Liver (tissue), 3 donors: Measurements from ENCODE around the gene PCYT1B.

ENCODE experiments used
- FOXA2 ChIP-seq: IDR thresholded peaks from 2 replicates; pipeline ENCODE4 v1.6.1; 2016; ENCODE audit warnings: antibody characterized with exemption
- GABPA ChIP-seq, 2 donors: IDR thresholded peaks in 1 of 2; conservative IDR thresholded peaks in 1 of 2; 2 replicates each; pipeline ENCODE4 v1.6.1; 2016; ENCODE audit warnings: antibody characterized with exemption in 2 of 2, mild to moderate bottlenecking in 1 of 2, moderate library complexity in 1 of 2
- HNF4G ChIP-seq: IDR thresholded peaks from 2 replicates; pipeline ENCODE4 v1.6.1; 2016; ENCODE audit warnings: antibody characterized with exemption
- JUND ChIP-seq, 2 donors: IDR thresholded peaks; 2 replicates each; pipeline ENCODE4 v1.6.1; 2016; ENCODE audit warnings: antibody characterized with exemption in 2 of 2
- RAD21 ChIP-seq, 2 donors: IDR thresholded peaks; 2 replicates each; pipeline ENCODE4 v1.6.1; 2016; ENCODE audit warnings: antibody characterized with exemption in 2 of 2, mild to moderate bottlenecking in 2 of 2
- RXRA ChIP-seq, 2 donors: IDR thresholded peaks; 2 replicates each; pipeline ENCODE4 v1.6.1; 2017 to 2018; ENCODE audit warnings: antibody characterized with exemption in 2 of 2, mild to moderate bottlenecking in 1 of 2
- SP1 ChIP-seq: IDR thresholded peaks from 2 replicates; pipeline ENCODE4 v1.6.1; 2018; ENCODE audit warnings: antibody characterized with exemption, mild to moderate bottlenecking
- TAF1 ChIP-seq: conservative IDR thresholded peaks from 2 replicates; pipeline ENCODE4 v1.6.1; 2016; ENCODE audit warnings: antibody characterized with exemption, mild to moderate bottlenecking
- YY1 ChIP-seq: IDR thresholded peaks from 2 replicates; pipeline ENCODE4 v1.6.1; 2016; ENCODE audit warnings: antibody characterized with exemption, mild to moderate bottlenecking
- TF ChIP-seq, protein P1 (sequence below): fragments of 150-350 bp; IDR thresholded peaks from 2 replicates; pipeline ENCODE4 v1.5.1; 2017; ENCODE audit warnings: improper control_type of control experiment, low read depth, low read length; ENCODE audit not compliant: missing input control
- TF ChIP-seq, protein P2 (sequence below): IDR thresholded peaks from 2 replicates; pipeline ENCODE4 v1.6.1; 2016; ENCODE audit warnings: antibody characterized with exemption, mild to moderate bottlenecking
- TF ChIP-seq, protein P3 (sequence below): IDR thresholded peaks from 2 replicates; pipeline ENCODE4 v1.6.1; 2016; ENCODE audit warnings: antibody characterized with exemption
- TF ChIP-seq, protein P4 (sequence below): IDR thresholded peaks from 2 replicates; pipeline ENCODE4 v1.6.1; 2016; ENCODE audit warnings: antibody characterized with exemption
- TF ChIP-seq, protein P5 (sequence below): IDR thresholded peaks from 2 replicates; pipeline ENCODE4 v1.6.1; 2016; ENCODE audit warnings: antibody characterized with exemption
- donor health status: healthy.
- donor health status: healthy.

DNA sequence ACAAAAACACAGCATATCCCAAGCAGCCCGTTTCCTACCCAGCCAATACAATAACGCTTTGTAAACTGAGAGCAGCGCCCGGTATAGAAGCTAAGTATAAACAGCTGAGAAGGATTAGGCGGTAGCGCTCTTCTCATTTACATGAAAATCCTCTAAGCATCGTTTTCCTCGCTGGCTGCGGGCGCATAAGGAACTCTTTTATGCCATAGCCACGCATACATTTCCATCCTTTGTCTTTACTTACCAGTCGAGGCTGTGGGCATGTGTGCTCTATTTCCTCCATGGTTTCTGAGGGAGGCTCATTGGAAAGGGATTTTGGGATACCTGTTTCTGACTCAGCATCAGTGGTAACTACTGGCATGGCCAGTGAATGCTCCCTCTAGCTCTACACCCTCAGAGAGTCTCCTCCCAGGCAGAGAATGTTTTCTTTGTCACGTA is 383 bp downstream of the PCYT1B start:
- no peak for TF ChIP-seq RXRA (IDR thresholded peaks at IDR 0.05)
- TF ChIP-seq, protein P1, sequence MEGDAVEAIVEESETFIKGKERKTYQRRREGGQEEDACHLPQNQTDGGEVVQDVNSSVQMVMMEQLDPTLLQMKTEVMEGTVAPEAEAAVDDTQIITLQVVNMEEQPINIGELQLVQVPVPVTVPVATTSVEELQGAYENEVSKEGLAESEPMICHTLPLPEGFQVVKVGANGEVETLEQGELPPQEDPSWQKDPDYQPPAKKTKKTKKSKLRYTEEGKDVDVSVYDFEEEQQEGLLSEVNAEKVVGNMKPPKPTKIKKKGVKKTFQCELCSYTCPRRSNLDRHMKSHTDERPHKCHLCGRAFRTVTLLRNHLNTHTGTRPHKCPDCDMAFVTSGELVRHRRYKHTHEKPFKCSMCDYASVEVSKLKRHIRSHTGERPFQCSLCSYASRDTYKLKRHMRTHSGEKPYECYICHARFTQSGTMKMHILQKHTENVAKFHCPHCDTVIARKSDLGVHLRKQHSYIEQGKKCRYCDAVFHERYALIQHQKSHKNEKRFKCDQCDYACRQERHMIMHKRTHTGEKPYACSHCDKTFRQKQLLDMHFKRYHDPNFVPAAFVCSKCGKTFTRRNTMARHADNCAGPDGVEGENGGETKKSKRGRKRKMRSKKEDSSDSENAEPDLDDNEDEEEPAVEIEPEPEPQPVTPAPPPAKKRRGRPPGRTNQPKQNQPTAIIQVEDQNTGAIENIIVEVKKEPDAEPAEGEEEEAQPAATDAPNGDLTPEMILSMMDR = no peak
- no peak for TF ChIP-seq HNF4G
- TF ChIP-seq, protein P2, sequence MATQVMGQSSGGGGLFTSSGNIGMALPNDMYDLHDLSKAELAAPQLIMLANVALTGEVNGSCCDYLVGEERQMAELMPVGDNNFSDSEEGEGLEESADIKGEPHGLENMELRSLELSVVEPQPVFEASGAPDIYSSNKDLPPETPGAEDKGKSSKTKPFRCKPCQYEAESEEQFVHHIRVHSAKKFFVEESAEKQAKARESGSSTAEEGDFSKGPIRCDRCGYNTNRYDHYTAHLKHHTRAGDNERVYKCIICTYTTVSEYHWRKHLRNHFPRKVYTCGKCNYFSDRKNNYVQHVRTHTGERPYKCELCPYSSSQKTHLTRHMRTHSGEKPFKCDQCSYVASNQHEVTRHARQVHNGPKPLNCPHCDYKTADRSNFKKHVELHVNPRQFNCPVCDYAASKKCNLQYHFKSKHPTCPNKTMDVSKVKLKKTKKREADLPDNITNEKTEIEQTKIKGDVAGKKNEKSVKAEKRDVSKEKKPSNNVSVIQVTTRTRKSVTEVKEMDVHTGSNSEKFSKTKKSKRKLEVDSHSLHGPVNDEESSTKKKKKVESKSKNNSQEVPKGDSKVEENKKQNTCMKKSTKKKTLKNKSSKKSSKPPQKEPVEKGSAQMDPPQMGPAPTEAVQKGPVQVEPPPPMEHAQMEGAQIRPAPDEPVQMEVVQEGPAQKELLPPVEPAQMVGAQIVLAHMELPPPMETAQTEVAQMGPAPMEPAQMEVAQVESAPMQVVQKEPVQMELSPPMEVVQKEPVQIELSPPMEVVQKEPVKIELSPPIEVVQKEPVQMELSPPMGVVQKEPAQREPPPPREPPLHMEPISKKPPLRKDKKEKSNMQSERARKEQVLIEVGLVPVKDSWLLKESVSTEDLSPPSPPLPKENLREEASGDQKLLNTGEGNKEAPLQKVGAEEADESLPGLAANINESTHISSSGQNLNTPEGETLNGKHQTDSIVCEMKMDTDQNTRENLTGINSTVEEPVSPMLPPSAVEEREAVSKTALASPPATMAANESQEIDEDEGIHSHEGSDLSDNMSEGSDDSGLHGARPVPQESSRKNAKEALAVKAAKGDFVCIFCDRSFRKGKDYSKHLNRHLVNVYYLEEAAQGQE = no peak
- TF ChIP-seq, protein P3, sequence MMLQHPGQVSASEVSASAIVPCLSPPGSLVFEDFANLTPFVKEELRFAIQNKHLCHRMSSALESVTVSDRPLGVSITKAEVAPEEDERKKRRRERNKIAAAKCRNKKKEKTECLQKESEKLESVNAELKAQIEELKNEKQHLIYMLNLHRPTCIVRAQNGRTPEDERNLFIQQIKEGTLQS = no peak
- no peak for TF ChIP-seq RAD21 (IDR thresholded peaks at IDR 0.05)
- no peak for TF ChIP-seq GABPA (IDR thresholded peaks at IDR 0.05 in 1 of 2, conservative IDR thresholded peaks at IDR 0.05 in 1 of 2)
- TF ChIP-seq JUND (IDR thresholded peaks at IDR 0.05) = no peak
- TF ChIP-seq TAF1 = no peak
- TF ChIP-seq, protein P4, sequence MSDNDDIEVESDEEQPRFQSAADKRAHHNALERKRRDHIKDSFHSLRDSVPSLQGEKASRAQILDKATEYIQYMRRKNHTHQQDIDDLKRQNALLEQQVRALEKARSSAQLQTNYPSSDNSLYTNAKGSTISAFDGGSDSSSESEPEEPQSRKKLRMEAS = no peak
- TF ChIP-seq, protein P5, sequence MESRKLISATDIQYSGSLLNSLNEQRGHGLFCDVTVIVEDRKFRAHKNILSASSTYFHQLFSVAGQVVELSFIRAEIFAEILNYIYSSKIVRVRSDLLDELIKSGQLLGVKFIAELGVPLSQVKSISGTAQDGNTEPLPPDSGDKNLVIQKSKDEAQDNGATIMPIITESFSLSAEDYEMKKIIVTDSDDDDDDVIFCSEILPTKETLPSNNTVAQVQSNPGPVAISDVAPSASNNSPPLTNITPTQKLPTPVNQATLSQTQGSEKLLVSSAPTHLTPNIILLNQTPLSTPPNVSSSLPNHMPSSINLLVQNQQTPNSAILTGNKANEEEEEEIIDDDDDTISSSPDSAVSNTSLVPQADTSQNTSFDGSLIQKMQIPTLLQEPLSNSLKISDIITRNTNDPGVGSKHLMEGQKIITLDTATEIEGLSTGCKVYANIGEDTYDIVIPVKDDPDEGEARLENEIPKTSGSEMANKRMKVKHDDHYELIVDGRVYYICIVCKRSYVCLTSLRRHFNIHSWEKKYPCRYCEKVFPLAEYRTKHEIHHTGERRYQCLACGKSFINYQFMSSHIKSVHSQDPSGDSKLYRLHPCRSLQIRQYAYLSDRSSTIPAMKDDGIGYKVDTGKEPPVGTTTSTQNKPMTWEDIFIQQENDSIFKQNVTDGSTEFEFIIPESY = no peak
- TF ChIP-seq YY1 = no peak
- TF ChIP-seq SP1 = no peak
- TF ChIP-seq FOXA2 = no peak
